Bronchial epithelial cell (primary cell): ENCODE data around the gene HKDC1. TPM values are rescaled to one million over a fixed set of nuclear protein-coding genes. Genes with fewer than 3 reads are reported as not detected.
A peak's percentile ranks its signal among the peaks of the same experiment; 100 is the strongest.
"Not testable (repeated sequence)": the region's sequence is repeated elsewhere in the genome, so short reads cannot be mapped to it uniquely, and the experiment has no call there.

ENCODE experiments used
- DNase-seq: peaks from one replicate; pipeline ENCODE4 v3.0.0-alpha.2; 2010; ENCODE audit warnings: low read depth
- FAIRE-seq: peaks from 2 replicates; lab custom pipeline; 2011; peaks lifted over from hg19 to GRCh38; lab: Jason Lieb, UNC
- H3K27me3 ChIP-seq: 2 replicates; pipeline ENCODE4 v1.5.1; 2011; ENCODE audit warnings: low read length; ENCODE audit not compliant: control insufficient read depth, insufficient read depth
- H3K36me3 ChIP-seq: 2 replicates; pipeline ENCODE4 v1.5.1; 2011; ENCODE audit warnings: low read length; ENCODE audit not compliant: control insufficient read depth, insufficient read depth
- H3K4me3 ChIP-seq: 2 replicates; pipeline ENCODE4 v1.5.1; 2011; ENCODE audit warnings: mild to moderate bottlenecking, low read depth, low read length, control low read depth
- total RNA-seq: library from RNA; depleted of rRNA; stranded (reverse); fragments of >200 nt; gene quantifications from 2 replicates; pipeline ENCODE4 v1.2.1, GENCODE V29; 2014
- TF ChIP-seq, protein P1 (sequence below): IDR thresholded peaks from 2 replicates; pipeline ENCODE4 v1.5.1; 2011; ENCODE audit warnings: mild to moderate bottlenecking, moderate library complexity, low read length, control low read depth, inconsistent platforms; ENCODE audit not compliant: insufficient read depth, severe bottlenecking

HKDC1 gene
- total RNA-seq, 1 donor from 2014 or later: 3.9 TPM

DNA sequence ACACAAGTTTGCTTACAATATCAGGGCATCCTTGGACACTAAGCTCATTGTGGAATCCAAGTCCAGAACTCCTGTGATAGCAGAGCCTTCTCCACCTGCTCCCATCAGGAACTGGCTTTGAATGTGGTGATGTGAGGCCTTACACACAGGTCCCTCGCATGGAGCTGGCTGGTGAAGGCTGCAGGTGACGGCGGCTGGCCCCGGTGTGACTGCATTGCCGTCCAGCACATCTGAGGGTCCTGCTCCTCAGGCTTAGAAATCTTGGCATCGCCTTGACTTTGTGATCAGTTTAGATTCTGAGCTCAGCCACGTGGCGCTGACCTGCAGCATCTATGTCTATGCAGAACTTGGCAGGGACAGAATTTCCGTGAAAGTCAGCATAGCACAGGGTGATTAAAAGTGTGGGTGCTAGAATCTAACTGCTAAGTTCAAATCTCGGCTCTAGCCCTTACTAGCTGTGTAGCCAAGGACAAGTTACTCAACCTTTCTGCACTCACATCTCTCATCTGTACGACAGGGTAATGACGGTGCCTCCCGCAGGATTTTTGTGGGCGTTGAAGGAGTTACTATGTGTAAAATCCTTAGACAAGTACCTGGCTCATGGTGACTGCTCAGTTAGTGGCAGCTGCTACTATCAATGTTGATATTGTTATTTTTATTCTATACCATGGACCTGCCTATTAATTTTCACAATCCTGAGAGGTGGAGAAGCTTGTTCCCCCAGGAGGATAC, 26.6 kb downstream of the HKDC1 start:
- no peak overlapping the region for H3K4me3 ChIP-seq
- H3K27me3 ChIP-seq: no peaks in the 10 kb centered on the region
- DNase-seq (no peak), FAIRE-seq (peak; percentile 7)
- TF ChIP-seq, protein P1, sequence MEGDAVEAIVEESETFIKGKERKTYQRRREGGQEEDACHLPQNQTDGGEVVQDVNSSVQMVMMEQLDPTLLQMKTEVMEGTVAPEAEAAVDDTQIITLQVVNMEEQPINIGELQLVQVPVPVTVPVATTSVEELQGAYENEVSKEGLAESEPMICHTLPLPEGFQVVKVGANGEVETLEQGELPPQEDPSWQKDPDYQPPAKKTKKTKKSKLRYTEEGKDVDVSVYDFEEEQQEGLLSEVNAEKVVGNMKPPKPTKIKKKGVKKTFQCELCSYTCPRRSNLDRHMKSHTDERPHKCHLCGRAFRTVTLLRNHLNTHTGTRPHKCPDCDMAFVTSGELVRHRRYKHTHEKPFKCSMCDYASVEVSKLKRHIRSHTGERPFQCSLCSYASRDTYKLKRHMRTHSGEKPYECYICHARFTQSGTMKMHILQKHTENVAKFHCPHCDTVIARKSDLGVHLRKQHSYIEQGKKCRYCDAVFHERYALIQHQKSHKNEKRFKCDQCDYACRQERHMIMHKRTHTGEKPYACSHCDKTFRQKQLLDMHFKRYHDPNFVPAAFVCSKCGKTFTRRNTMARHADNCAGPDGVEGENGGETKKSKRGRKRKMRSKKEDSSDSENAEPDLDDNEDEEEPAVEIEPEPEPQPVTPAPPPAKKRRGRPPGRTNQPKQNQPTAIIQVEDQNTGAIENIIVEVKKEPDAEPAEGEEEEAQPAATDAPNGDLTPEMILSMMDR: no peak
- H3K36me3 ChIP-seq: no peaks in the 10 kb centered on the region

DNA sequence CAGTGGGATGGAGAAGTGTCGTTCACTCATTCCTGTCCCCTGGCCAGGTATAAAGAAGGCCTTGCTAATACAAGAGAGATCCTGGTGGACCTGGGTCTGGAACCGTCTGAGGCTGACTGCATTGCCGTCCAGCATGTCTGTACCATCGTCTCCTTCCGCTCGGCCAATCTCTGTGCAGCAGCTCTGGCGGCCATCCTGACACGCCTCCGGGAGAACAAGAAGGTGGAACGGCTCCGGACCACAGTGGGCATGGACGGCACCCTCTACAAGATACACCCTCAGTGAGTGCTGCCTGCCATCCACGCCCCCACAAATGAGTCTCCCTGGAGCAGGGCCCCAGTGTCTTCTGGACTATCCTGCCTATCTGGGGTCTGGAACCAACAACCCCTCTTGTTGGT, 27.2 kb downstream of the HKDC1 start:
- no peaks in the 10 kb centered on the region for H3K27me3 ChIP-seq
- H3K4me3 ChIP-seq: no peak overlapping the region
- DNase-seq (no peak), FAIRE-seq (peak; percentile 7)
- TF ChIP-seq, protein P1: no peak
- no peaks in the 10 kb centered on the region for H3K36me3 ChIP-seq

DNA sequence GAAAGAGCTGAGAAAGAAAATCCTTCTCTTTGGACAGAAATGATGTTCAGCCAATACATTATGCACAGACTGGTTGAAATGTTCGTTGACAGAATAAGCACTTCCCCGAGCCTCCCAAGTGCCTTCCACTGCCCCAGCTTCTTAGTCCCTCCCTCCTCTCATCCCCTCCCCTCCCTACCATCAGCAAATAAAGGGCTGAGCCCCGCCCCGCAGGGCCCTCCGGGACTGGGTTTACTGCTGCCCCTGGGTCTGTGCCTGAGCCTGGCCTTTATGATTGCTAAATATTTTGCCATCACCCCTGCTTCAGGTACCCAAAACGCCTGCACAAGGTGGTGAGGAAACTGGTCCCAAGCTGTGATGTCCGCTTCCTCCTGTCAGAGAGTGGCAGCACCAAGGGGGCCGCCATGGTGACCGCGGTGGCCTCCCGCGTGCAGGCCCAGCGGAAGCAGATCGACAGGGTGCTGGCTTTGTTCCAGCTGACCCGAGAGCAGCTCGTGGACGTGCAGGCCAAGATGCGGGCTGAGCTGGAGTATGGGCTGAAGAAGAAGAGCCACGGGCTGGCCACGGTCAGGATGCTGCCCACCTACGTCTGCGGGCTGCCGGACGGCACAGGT, 28.1 kb downstream of the HKDC1 start:
- no peak for FAIRE-seq
- no peak overlapping the region for H3K4me3 ChIP-seq
- no peaks in the 10 kb centered on the region for H3K27me3 ChIP-seq
- no peak for DNase-seq
- TF ChIP-seq, protein P1: no peak
- no peaks in the 10 kb centered on the region for H3K36me3 ChIP-seq

DNA sequence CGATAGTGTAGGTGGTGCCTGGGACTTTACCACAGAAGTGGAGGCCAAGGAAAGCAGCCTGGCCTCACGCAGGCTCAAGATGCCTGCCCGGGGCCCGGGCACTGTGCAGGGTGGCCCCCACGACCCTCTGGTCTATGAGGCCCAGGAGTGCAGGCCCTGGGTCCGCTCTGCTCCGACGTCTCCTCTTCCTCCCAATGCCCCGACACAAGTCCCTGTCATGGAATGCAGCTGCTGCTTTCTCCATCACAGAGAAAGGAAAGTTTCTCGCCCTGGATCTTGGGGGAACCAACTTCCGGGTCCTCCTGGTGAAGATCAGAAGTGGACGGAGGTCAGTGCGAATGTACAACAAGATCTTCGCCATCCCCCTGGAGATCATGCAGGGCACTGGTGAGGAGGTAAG, 29.9 kb downstream of the HKDC1 start:
- no peak for FAIRE-seq
- Histone ChIP-seq H3K4me3 (no peak overlapping the region), H3K36me3 (no peaks in the 10 kb centered on the region), H3K27me3 (no peaks in the 10 kb centered on the region)
- TF ChIP-seq, protein P1: no peak
- no peak for DNase-seq

DNA sequence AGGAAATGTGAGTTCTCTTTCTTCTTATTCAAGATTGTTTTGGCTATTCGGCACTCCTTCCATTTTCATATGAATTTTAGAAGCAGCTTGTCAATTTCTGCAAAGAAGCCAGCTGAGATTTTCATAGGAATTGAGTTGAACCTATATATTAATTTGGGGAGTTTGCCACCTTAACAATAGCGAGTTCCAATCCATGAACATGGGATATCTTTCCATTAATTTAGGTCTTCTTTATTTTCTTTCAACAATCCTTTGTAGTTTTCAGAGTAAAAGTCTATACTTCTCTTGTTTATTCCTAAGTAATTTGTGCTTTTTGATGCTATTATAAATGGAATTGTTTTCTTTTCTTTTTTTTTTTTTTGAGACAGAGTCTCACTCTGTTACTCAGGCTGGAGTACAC, 31.3 kb downstream of the HKDC1 start:
- not testable (repeated sequence) for DNase-seq, FAIRE-seq, H3K27me3 ChIP-seq, H3K4me3 ChIP-seq, H3K36me3 ChIP-seq

DNA sequence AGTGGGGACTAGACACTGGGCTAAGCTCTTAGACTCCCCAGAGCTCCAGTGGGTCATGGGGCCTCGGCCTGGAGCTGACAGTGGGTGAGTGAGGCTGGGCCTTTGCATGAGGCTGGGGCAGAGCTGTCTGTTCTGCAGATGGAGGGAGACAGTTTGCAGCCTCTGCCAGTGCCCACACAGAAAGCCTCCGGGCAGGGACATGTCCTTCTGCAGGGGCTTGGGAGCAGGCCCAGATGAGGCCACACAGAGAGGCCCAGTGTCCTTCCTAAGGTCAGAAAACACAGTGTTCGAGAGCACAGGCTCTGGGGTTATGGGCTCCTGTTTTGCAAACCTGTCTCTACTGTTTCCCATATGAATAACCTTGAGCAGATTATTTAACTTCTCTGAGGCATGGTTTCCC, 33.0 kb downstream of the HKDC1 start:
- no peak for DNase-seq
- Histone ChIP-seq H3K27me3 (no peaks in the 10 kb centered on the region), H3K4me3 (no peak overlapping the region), H3K36me3 (peaks cover 2% of the 10 kb centered on the region)
- TF ChIP-seq, protein P1: no peak
- FAIRE-seq: no peak
